HepG2 (cell line): ENCODE measurements around the gene MRPL51. TPM values are rescaled to one million over a fixed set of nuclear protein-coding genes. Genes with fewer than 3 reads are reported as not detected.

Experiments
- ARNT ChIP-seq: fragments of 450-650 bp; IDR thresholded peaks from 2 replicates; pipeline ENCODE4 v1.6.1; 2017
- ATF4 ChIP-seq, 2 experiments: fragments of 450-650 bp in 1 of 2; sonication (generic) in 1 of 2; formaldehyde crosslinking; IDR thresholded peaks; 2 replicates each; pipeline versions ENCODE4 v1.5.0 to v1.8.0; 2020 to 2022; ENCODE audit warnings: mild to moderate bottlenecking in 1 of 2, missing genetic modification reagents in 1 of 2
- FOXC1 ChIP-seq: sonication (generic); formaldehyde crosslinking; IDR thresholded peaks from 2 replicates; pipeline ENCODE4 v1.8.0; 2022; ENCODE audit warnings: mild to moderate bottlenecking, missing genetic modification reagents, borderline replicate concordance
- KDM5A ChIP-seq: fragments of 200-600 bp; sonication (generic); IDR thresholded peaks from 2 replicates; pipeline ENCODE4 v1.7.0; 2018; ENCODE audit warnings: antibody characterized with exemption, mild to moderate bottlenecking, low read length, borderline replicate concordance
- TAF1 ChIP-seq: sonication (generic); formaldehyde crosslinking; IDR thresholded peaks from 2 replicates; pipeline ENCODE4 v1.4.0; 2020; ENCODE audit warnings: missing genetic modification reagents
- WIZ ChIP-seq: sonication (generic); formaldehyde crosslinking; IDR thresholded peaks from 2 replicates; pipeline ENCODE4 v1.5.1; 2020; ENCODE audit warnings: mild to moderate bottlenecking, missing genetic modification reagents
- ZBTB38 ChIP-seq: sonication (generic); formaldehyde crosslinking; IDR thresholded peaks from 2 replicates; pipeline ENCODE4 v1.5.1; 2020; ENCODE audit warnings: mild to moderate bottlenecking, missing genetic modification reagents
- ZFP1 ChIP-seq: IDR thresholded peaks from 2 replicates; pipeline ENCODE4 v1.6.1; 2016
- ZNF180 ChIP-seq: sonication (generic); formaldehyde crosslinking; IDR thresholded peaks from 2 replicates; pipeline ENCODE4 v1.4.0; 2020; ENCODE audit warnings: low read depth, missing genetic modification reagents, borderline replicate concordance
- ZNF331 ChIP-seq: sonication (generic); formaldehyde crosslinking; IDR thresholded peaks from 2 replicates; pipeline ENCODE4 v1.4.0; 2020; ENCODE audit warnings: missing genetic modification reagents
- ZNF33A ChIP-seq: sonication (generic); formaldehyde crosslinking; IDR thresholded peaks from 2 replicates; pipeline ENCODE4 v1.5.1; 2020; ENCODE audit warnings: missing genetic modification reagents, mild to moderate bottlenecking, moderate library complexity, borderline replicate concordance
- ZNF552 ChIP-seq: sonication (generic); formaldehyde crosslinking; IDR thresholded peaks from 2 replicates; pipeline ENCODE4 v1.9.0; 2022; ENCODE audit warnings: missing genetic modification reagents, mild to moderate bottlenecking, borderline replicate concordance
- ZNF761 ChIP-seq: sonication (generic); formaldehyde crosslinking; conservative IDR thresholded peaks from 2 replicates; pipeline ENCODE4 v1.4.0; 2020; ENCODE audit warnings: mild to moderate bottlenecking, missing genetic modification reagents
- ZSCAN30 ChIP-seq: sonication (generic); formaldehyde crosslinking; IDR thresholded peaks from 2 replicates; pipeline ENCODE4 v1.5.0; 2020; ENCODE audit warnings: mild to moderate bottlenecking, missing genetic modification reagents
- polyA plus RNA-seq, 8 experiments: library from polyadenylated mRNA; depleted of rRNA in 3 of 8; stranded (reverse) in 7 of 8; unstranded in 1 of 8; fragments of >200 nt; fragmentation: Illumina TruSeq in 4 of 8; extraction: Trizol in 4 of 8; gene quantifications; 2 replicates each; pipeline versions ENCODE4 v1.2.1 to v1.2.3, GENCODE V29; 2011 to 2016; ENCODE audit warnings: low read depth in 4 of 8, missing spikeins in 1 of 8, mixed read lengths in 1 of 8; ENCODE audit not compliant: insufficient read depth in 1 of 8
- total RNA-seq, 5 experiments: library from RNA; depleted of rRNA; stranded (reverse); fragments of >200 nt; fragmentation: Illumina TruSeq; extraction: Trizol; gene quantifications; 2 replicates each; pipeline ENCODE4 v1.2.3, GENCODE V29; 2016; ENCODE audit warnings: low read depth in 1 of 5
- TF ChIP-seq, protein P1 (sequence below): sonication (generic); formaldehyde crosslinking; IDR thresholded peaks from 2 replicates; pipeline ENCODE4 v1.8.0; 2022; ENCODE audit warnings: mild to moderate bottlenecking, missing genetic modification reagents, borderline replicate concordance
- TF ChIP-seq, protein P2 (sequence below): sonication (generic); formaldehyde crosslinking; conservative IDR thresholded peaks from 2 replicates; pipeline ENCODE4 v1.8.0; 2022; ENCODE audit warnings: low read depth, missing genetic modification reagents
- TF ChIP-seq, protein P3 (sequence below): fragments of 450-650 bp; IDR thresholded peaks from 2 replicates; pipeline ENCODE4 v1.6.1; 2017; ENCODE audit warnings: mild to moderate bottlenecking

Gene MRPL51
- total and polyA plus RNA-seq, 2 of the 13 experiments (the other 11 are each of a cell fraction or from before 2014, with no cell fraction given) = 64.8 to 278 TPM

DNA sequence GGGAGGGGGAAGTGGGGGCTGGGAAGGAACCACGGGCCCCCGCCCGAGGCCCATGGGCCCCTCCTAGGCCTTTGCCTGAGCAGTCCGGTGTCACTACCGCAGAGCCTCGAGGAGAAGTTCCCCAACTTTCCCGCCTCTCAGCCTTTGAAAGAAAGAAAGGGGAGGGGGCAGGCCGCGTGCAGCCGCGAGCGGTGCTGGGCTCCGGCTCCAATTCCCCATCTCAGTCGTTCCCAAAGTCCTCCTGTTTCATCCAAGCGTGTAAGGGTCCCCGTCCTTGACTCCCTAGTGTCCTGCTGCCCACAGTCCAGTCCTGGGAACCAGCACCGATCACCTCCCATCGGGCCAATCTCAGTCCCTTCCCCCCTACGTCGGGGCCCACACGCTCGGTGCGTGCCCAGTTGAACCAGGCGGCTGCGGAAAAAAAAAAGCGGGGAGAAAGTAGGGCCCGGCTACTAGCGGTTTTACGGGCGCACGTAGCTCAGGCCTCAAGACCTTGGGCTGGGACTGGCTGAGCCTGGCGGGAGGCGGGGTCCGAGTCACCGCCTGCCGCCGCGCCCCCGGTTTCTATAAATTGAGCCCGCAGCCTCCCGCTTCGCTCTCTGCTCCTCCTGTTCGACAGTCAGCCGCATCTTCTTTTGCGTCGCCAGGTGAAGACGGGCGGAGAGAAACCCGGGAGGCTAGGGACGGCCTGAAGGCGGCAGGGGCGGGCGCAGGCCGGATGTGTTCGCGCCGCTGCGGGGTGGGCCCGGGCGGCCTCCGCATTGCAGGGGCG, 41.0 kb upstream of the MRPL51 start, which contains the start of gene GAPDH (continued):
- TF ChIP-seq, protein P1, sequence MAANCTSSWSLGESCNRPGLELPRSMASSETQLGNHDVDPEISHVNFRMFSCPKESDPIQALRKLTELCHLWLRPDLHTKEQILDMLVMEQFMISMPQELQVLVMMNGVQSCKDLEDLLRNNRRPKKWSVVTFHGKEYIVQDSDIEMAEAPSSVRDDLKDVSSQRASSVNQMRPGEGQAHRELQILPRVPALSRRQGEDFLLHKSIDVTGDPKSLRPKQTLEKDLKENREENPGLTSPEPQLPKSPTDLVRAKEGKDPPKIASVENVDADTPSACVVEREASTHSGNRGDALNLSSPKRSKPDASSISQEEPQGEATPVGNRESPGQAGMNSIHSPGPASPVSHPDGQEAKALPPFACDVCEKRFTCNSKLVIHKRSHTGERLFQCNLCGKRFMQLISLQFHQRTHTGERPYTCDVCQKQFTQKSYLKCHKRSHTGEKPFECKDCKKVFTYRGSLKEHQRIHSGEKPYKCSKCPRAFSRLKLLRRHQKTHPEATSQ (CRISPR knock-in tag) = peak; percentile 52; the same call in 1 of the 2 replicates
- peak; percentile 67 for TF ChIP-seq ZNF331 (CRISPR knock-in tag)
- TF ChIP-seq, protein P2, sequence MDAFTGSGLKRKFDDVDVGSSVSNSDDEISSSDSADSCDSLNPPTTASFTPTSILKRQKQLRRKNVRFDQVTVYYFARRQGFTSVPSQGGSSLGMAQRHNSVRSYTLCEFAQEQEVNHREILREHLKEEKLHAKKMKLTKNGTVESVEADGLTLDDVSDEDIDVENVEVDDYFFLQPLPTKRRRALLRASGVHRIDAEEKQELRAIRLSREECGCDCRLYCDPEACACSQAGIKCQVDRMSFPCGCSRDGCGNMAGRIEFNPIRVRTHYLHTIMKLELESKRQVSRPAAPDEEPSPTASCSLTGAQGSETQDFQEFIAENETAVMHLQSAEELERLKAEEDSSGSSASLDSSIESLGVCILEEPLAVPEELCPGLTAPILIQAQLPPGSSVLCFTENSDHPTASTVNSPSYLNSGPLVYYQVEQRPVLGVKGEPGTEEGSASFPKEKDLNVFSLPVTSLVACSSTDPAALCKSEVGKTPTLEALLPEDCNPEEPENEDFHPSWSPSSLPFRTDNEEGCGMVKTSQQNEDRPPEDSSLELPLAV (CRISPR knock-in tag) = no peak; the same call in 1 of the 2 replicates
- TF ChIP-seq ZNF180 = peak; percentile 28; the same call in 1 of the 2 replicates
- TF ChIP-seq, protein P3, sequence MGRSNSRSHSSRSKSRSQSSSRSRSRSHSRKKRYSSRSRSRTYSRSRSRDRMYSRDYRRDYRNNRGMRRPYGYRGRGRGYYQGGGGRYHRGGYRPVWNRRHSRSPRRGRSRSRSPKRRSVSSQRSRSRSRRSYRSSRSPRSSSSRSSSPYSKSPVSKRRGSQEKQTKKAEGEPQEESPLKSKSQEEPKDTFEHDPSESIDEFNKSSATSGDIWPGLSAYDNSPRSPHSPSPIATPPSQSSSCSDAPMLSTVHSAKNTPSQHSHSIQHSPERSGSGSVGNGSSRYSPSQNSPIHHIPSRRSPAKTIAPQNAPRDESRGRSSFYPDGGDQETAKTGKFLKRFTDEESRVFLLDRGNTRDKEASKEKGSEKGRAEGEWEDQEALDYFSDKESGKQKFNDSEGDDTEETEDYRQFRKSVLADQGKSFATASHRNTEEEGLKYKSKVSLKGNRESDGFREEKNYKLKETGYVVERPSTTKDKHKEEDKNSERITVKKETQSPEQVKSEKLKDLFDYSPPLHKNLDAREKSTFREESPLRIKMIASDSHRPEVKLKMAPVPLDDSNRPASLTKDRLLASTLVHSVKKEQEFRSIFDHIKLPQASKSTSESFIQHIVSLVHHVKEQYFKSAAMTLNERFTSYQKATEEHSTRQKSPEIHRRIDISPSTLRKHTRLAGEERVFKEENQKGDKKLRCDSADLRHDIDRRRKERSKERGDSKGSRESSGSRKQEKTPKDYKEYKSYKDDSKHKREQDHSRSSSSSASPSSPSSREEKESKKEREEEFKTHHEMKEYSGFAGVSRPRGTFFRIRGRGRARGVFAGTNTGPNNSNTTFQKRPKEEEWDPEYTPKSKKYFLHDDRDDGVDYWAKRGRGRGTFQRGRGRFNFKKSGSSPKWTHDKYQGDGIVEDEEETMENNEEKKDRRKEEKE = no peak
- no peak for TF ChIP-seq WIZ
- TF ChIP-seq KDM5A = no peak; the same call in 1 of the 2 replicates
- TF ChIP-seq ZNF761 (CRISPR knock-in tag) = 0 out of 2 replicates have a peak, but pooled peaks have one; percentile 35
- peak; percentile 81; the same call in 1 of the 2 replicates for TF ChIP-seq FOXC1 (CRISPR knock-in tag)
- peak in 1 of 2 experiments; percentile 58; a peak in 1 of 4 replicates for TF ChIP-seq ATF4 (CRISPR knock-in tag; IDR thresholded peaks at IDR 0.05)
- TF ChIP-seq ZSCAN30 = peak; percentile 32; the same call in 1 of the 2 replicates
- TF ChIP-seq ZNF552 (CRISPR knock-in tag) = 0 out of 2 replicates have a peak, but pooled peaks have one; percentile 41
- TF ChIP-seq TAF1 = peak; percentile 92
- TF ChIP-seq ARNT = no peak
- no peak for TF ChIP-seq ZNF33A
- no peak for TF ChIP-seq ZBTB38 (CRISPR knock-in tag)
- TF ChIP-seq ZFP1 (CRISPR knock-in tag) = peak; percentile 65; the same call in 1 of the 2 replicates
